OCI-LY7 (cell line): ENCODE data around the gene MON1B.

Source experiments
- EZH2phosphoT487 ChIP-seq: fragments of 200-600 bp; sonication (generic); IDR thresholded peaks from 2 replicates; pipeline ENCODE4 v1.6.1; 2018; ENCODE audit warnings: low read depth, borderline replicate concordance, mild to moderate bottlenecking, mixed run types, antibody characterized with exemption, low read length, moderate library complexity, mixed read lengths
- TF ChIP-seq, protein P1 (sequence below): fragments of 200-600 bp; sonication (generic); conservative IDR thresholded peaks from 2 replicates; pipeline ENCODE4 v1.5.1; 2014; ENCODE audit warnings: mild to moderate bottlenecking, antibody characterized with exemption, low read length, moderate library complexity, mixed read lengths

DNA sequence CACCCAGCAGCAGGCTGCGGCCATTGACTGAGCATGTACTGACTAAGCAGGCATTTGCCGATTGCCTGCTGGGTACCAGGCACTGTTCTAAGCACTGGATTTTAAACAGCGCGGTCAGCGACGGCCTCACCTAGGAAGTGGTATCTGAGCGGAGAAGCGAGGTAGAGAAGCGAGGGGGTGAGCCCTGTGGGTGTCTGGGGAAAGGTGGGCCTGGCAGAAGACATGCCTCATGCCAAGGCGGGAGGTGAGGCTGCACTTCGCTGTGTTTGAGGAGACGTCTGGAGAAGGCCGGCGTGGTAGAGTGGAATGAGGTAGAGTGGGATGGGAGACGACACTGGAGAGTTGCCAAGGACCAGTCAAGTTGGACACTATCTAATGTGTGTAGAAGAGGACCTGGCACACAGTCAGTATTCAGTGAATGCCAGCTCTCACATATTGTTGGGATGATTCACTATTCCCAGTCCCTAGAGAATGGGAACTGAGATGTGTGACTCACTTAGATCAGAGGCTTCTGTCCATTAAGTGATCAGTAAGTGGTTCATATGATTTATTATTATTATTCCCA, 22.6 kb downstream of the MON1B start:
- TF ChIP-seq, protein P1, sequence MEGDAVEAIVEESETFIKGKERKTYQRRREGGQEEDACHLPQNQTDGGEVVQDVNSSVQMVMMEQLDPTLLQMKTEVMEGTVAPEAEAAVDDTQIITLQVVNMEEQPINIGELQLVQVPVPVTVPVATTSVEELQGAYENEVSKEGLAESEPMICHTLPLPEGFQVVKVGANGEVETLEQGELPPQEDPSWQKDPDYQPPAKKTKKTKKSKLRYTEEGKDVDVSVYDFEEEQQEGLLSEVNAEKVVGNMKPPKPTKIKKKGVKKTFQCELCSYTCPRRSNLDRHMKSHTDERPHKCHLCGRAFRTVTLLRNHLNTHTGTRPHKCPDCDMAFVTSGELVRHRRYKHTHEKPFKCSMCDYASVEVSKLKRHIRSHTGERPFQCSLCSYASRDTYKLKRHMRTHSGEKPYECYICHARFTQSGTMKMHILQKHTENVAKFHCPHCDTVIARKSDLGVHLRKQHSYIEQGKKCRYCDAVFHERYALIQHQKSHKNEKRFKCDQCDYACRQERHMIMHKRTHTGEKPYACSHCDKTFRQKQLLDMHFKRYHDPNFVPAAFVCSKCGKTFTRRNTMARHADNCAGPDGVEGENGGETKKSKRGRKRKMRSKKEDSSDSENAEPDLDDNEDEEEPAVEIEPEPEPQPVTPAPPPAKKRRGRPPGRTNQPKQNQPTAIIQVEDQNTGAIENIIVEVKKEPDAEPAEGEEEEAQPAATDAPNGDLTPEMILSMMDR: no peak
- TF ChIP-seq EZH2phosphoT487: no peak
